Chondrocyte (in vitro differentiated cells): ENCODE results near the gene GPR89B. TPM values are rescaled to one million over a fixed set of nuclear protein-coding genes. Genes with fewer than 3 reads are reported as not detected.
"Not testable (repeated sequence)": the region's sequence is repeated elsewhere in the genome, so short reads cannot be mapped to it uniquely, and the experiment has no call there.

Experiments used
- DNase-seq: peaks from one replicate; pipeline ENCODE4 v3.0.0; 2021; ENCODE audit warnings: mixed read lengths, low spot score
- H3K27ac Mint-ChIP-seq: one replicate; pipeline ENCODE4 v1.8.0; 2021; ENCODE audit warnings: mild to moderate bottlenecking, moderate library complexity, mixed read lengths; ENCODE audit not compliant: unreplicated experiment
- H3K27me3 Mint-ChIP-seq: 2 replicates; pipeline ENCODE4 v1.8.0; 2021; ENCODE audit warnings: low read depth, mixed read lengths
- H3K36me3 Mint-ChIP-seq: 2 replicates; pipeline ENCODE4 v1.8.0; 2021; ENCODE audit warnings: low read depth, mixed read lengths
- H3K4me1 Mint-ChIP-seq: 2 replicates; pipeline ENCODE4 v1.8.0; 2021; ENCODE audit warnings: low read depth, mild to moderate bottlenecking, mixed read lengths
- H3K4me3 Mint-ChIP-seq: one replicate; pipeline ENCODE4 v1.8.0; 2021; ENCODE audit warnings: mild to moderate bottlenecking, moderate library complexity, mixed read lengths; ENCODE audit not compliant: unreplicated experiment
- H3K9me3 Mint-ChIP-seq: 2 replicates; pipeline ENCODE4 v1.8.0; 2021; ENCODE audit warnings: low read depth, mixed read lengths
- total RNA-seq: library from RNA; stranded (reverse); gene quantifications from 3 replicates; pipeline ENCODE4 v1.2.1, GENCODE V29; 2021
- TF ChIP-seq, protein P1 (sequence below): fragments of 200-600 bp; sonication (generic); IDR thresholded peaks from 2 replicates; pipeline ENCODE4 v1.5.0; 2021; ENCODE audit warnings: antibody characterized with exemption, mild to moderate bottlenecking, moderate library complexity

Gene GPR89B
- total RNA-seq, 1 donor from 2014 or later = 8.8 TPM

DNA sequence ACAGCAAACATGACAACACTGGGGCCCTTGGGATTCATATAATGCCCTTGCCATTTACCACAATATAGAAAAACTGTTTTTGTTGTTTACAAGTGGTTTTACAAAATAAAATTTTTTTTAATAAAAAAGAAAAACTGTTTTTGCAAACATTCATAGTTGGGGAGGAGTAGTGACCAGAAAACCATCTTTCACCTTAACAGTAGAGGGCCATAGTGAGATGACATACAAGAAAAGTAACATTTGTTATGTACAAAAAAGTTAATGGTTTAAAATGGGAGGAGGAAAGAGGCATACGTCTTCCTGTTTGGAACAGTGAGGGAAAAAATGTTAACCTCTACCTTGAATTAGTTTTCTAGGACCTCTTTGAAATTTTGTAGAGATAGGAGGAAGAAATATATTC is 30.7 kb downstream of the GPR89B start:
- not testable (repeated sequence) for H3K36me3 Mint-ChIP-seq, DNase-seq, H3K27me3 Mint-ChIP-seq, H3K9me3 Mint-ChIP-seq, H3K27ac Mint-ChIP-seq, H3K4me1 Mint-ChIP-seq, H3K4me3 Mint-ChIP-seq
- TF ChIP-seq, protein P1, sequence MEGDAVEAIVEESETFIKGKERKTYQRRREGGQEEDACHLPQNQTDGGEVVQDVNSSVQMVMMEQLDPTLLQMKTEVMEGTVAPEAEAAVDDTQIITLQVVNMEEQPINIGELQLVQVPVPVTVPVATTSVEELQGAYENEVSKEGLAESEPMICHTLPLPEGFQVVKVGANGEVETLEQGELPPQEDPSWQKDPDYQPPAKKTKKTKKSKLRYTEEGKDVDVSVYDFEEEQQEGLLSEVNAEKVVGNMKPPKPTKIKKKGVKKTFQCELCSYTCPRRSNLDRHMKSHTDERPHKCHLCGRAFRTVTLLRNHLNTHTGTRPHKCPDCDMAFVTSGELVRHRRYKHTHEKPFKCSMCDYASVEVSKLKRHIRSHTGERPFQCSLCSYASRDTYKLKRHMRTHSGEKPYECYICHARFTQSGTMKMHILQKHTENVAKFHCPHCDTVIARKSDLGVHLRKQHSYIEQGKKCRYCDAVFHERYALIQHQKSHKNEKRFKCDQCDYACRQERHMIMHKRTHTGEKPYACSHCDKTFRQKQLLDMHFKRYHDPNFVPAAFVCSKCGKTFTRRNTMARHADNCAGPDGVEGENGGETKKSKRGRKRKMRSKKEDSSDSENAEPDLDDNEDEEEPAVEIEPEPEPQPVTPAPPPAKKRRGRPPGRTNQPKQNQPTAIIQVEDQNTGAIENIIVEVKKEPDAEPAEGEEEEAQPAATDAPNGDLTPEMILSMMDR = peak; percentile 14

DNA sequence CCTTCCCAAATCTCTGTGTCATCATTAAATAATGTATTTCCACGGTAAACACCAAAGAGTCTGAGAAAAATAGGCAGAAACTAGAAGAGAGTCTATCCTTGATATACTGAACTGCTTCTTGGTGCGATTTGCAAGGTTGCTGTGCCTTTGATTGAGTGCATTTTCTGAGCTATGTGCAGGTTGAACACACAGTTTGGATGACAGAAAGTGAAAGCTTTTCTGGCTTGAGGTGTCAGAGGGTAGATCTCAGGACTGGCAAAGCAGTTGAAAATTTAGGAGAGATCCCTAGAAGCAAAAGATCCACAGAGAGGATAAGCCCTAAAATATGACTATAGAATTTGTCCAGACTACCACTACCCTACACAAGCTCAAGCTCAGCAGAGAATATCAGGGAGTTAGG is 31.5 kb downstream of the GPR89B start:
- H3K4me1 Mint-ChIP-seq, DNase-seq, H3K9me3 Mint-ChIP-seq, H3K27me3 Mint-ChIP-seq, H3K4me3 Mint-ChIP-seq, H3K27ac Mint-ChIP-seq, H3K36me3 Mint-ChIP-seq: not testable (repeated sequence)

DNA sequence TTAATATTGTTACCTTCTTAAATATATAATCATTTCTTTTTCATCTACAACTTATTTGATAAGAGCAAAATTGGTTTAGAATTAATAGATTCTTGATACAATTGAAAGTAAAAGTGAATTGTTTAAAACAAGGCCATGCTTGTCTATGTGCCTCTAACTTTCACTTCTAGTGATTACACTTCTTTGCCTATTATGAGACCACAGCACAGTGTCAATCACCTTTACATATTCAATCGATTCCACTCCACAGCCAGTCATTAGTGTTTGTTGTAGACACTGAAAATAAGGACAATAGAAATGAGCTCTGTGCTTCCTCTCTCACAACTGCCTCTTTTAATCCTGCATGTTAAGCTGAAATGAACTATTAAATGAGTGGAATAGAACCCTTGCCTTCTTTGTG is 36.4 kb downstream of the GPR89B start:
- DNase-seq, H3K4me1 Mint-ChIP-seq, H3K27ac Mint-ChIP-seq, H3K36me3 Mint-ChIP-seq, H3K9me3 Mint-ChIP-seq, H3K27me3 Mint-ChIP-seq, H3K4me3 Mint-ChIP-seq: not testable (repeated sequence)

DNA sequence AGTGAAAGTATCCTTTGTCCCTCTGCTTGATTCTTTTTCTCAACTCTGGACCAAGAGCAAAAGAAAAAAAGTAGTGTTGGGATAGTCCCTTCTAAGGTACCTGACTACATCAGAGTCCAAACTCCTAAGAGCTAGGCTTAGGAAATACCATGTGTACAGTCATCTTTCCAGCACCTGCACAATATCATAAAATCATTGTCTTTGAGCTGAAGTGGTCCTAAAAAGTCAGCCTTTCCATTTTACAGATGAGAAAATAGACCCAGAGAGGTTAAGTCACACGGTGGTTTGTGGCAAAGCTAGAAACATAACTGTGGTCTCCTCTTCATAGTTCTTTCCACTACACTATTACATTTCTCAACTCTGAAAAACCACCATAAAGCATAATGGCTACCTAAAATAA is 38.4 kb downstream of the GPR89B start:
- not testable (repeated sequence) for H3K4me3 Mint-ChIP-seq, H3K27ac Mint-ChIP-seq, H3K9me3 Mint-ChIP-seq, DNase-seq, H3K36me3 Mint-ChIP-seq, H3K27me3 Mint-ChIP-seq, H3K4me1 Mint-ChIP-seq

DNA sequence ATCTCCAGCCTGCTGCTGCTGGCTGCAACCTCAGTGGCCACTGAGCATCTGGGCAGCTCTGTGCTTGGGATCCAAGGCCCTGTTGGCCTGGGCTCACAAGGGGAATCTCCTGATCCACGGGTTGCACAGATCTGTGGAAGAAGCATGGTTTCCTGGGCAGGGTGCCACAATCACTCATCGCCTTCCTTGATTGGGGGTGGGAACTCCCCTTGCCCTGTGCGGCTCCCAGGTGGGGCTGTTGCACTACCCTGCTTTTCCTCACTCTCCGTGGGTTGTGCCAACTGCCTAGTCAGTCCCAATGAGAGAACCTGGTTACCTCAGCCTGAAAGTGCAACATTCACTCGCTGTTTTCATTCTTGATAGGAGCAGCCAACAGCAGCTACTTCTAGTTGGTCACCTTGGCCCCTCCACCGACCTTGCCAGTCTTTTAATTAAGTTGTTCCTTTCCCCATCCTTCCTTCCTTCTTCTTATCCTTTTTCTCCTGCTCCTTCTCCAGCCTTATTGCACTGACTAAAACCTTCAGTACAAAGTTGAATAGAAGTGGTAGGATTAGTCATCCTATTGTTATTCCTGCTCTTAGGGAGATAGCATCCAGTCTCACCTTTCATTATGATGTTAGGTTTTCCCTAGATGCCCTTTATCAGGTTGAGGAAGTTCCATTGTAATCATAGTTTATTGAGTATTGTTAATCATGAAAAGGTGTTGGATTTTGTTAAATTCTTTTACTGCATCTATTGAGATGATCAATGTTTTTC is 50.9 kb downstream of the GPR89B start:
- not testable (repeated sequence) for H3K27me3 Mint-ChIP-seq, H3K27ac Mint-ChIP-seq, DNase-seq, H3K9me3 Mint-ChIP-seq, H3K4me1 Mint-ChIP-seq, H3K4me3 Mint-ChIP-seq
- H3K36me3 Mint-ChIP-seq = peaks cover 12% of the 10 kb centered on the region

DNA sequence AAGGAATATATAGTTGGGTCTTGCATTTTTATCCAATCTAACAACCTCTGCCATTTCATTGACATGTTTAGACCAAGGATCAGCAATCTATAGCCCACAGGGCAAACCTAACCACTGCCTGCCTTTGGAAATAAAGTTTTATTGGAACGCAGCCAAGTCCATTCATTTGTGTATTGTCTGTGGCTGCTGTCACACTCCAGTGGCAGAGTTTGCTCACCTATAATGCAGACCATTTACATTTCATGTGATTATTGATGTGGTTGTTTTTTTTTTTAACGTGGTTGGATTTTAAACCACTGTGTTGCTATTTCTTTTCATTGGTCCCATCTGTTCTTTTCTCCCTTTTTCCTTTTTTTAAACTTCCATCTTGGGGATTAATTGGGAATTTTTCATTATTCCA is 57.2 kb downstream of the GPR89B start:
- not testable (repeated sequence) for H3K9me3 Mint-ChIP-seq, H3K36me3 Mint-ChIP-seq, H3K27me3 Mint-ChIP-seq, H3K4me3 Mint-ChIP-seq, H3K4me1 Mint-ChIP-seq, DNase-seq, H3K27ac Mint-ChIP-seq

DNA sequence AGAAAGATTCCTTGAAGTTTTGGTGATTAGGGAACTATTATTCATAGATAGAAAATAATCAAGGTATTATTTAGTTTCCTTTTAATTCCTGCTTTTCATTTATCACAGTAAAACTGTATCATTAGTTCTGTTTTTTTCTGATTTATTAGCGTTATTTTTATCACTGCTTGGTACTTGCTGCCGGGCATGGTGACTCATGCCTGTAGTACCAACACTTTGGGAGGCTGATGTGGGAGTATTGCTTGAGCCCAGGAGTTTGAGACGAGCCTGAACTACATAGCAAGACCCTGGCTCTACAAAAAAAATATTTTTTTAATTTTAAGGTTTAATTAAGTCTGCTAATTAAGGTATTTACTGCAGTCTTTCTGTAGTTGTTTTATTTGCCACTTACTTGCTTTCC is 59.7 kb downstream of the GPR89B start:
- H3K36me3 Mint-ChIP-seq, H3K9me3 Mint-ChIP-seq, H3K27ac Mint-ChIP-seq, DNase-seq, H3K4me1 Mint-ChIP-seq, H3K27me3 Mint-ChIP-seq, H3K4me3 Mint-ChIP-seq: not testable (repeated sequence)

DNA sequence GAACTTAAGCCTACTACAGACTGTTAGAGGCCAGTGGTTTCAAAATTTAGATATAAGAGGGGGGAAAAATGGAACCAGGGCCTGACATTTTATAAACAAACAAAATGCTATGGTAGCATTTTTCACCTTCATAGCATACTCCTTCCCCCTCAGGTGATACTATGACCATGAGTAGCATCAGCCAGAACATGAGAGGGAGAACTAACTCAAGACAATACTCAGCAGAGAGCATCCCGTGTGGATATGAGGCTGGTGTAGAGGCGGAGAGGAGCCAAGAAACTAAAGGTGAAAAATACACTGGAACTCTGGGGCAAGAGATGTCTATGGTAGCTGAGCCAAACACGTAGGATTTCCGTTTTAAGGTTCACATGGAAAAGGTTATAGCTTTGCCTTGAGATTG is 64.7 kb downstream of the GPR89B start:
- H3K27me3 Mint-ChIP-seq, DNase-seq, H3K27ac Mint-ChIP-seq, H3K4me3 Mint-ChIP-seq, H3K4me1 Mint-ChIP-seq, H3K9me3 Mint-ChIP-seq, H3K36me3 Mint-ChIP-seq: not testable (repeated sequence)

DNA sequence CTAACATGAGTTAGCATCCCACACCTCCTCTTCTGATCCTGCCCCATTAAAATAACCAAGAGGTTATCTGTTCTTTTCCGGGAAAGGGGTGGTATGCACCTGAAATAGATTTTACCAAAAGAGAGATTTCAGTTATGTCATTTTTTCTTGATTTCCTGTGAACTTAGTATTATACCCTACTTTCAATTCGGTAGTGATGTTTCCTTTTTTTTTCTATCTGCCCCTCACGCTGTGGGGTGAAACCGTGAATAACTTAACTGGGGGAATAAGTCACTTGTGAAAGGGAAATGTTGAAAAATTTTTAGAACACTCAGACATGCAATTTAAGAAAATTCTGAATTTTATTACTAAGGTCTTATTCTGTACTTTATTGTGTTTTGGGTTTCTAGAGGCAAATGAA is 65.2 kb downstream of the GPR89B start:
- not testable (repeated sequence) for H3K27ac Mint-ChIP-seq

DNA sequence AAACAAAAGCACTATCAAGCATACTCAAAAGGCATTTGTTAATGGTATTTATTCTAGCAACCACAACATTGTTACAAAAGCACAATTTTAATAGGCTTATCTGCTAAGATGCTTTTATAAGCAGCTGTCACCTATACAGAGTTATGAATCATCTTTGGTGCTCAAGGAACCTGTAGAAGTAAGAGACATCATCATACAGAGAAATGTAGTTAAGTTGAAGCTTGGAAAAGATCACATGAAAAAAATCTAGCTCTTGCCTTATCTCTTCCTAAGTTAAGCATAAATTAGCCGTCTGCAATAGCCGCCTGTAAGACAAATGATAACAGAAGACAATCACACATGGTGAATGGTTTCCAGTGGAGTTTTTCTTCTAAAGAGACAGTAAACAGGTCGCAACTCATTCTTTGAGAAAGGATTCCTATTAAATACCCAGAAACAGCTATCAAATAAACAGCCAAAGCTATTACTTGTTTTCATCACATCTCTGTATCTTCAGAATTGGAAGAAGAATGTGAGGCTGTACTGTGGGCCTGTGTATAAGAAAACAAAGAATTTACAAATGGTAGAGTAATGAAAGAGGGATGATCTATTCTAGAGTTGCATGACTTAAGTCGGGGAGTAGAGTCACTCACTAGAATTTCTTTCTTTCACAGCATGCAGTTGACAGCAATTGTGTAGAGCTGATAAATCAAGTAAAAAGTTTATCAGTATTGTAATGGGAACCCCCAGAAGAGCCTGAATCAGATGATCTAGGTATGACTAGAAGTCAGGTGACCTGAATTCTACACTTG is 65.8 kb downstream of the GPR89B start:
- DNase-seq, H3K4me1 Mint-ChIP-seq, H3K27me3 Mint-ChIP-seq, H3K9me3 Mint-ChIP-seq, H3K4me3 Mint-ChIP-seq, H3K27ac Mint-ChIP-seq, H3K36me3 Mint-ChIP-seq: not testable (repeated sequence)

More for the DNA sequence above, 65.2 kb downstream of the GPR89B start:
- not testable (repeated sequence) for DNase-seq, H3K4me1 Mint-ChIP-seq, H3K4me3 Mint-ChIP-seq, H3K9me3 Mint-ChIP-seq, H3K36me3 Mint-ChIP-seq, H3K27me3 Mint-ChIP-seq

DNA sequence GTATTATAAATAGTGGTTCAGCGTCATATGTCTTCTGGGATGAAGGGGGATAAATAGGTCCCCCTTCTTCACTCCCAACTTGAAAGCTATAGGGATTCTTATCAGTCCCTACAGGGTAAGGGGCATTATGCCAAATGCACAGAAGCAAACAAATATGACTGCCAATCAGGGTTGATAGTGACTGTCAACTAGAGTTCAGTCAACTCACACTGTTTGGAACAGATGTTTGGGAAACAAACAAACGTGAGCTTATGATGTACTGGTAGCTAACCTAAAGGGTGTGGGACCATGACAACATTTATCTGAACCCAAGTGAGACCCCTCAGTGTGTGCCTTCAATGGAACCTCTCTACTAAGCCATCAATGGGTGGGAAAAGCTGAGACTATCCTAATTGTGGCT is 67.9 kb downstream of the GPR89B start:
- H3K27ac Mint-ChIP-seq, H3K9me3 Mint-ChIP-seq, H3K36me3 Mint-ChIP-seq, DNase-seq, H3K4me1 Mint-ChIP-seq, H3K4me3 Mint-ChIP-seq, H3K27me3 Mint-ChIP-seq: not testable (repeated sequence)

DNA sequence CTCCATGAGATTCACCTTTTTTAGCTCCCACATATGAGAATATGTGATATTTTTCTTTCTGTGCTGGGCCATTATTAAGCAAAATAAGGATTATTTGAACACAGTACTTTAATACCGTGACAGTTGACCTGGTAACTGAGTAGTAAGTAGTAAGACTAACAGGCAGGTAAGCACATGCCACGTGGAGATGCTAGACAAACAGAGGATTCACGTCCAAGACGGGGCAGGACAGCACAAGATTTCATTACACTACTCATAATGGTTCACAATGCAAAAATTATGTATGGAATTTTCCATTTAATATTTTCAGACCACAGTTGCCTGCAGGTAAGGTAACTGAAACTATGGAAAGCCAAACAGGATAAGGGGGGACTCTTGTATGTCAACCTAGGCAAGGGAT is 79.5 kb downstream of the GPR89B start:
- not testable (repeated sequence) for DNase-seq, H3K36me3 Mint-ChIP-seq, H3K9me3 Mint-ChIP-seq, H3K27me3 Mint-ChIP-seq, H3K27ac Mint-ChIP-seq, H3K4me3 Mint-ChIP-seq, H3K4me1 Mint-ChIP-seq
